H9 (cell line): ENCODE data around the gene KDM4C. TPM values are rescaled to one million over a fixed set of nuclear protein-coding genes. Genes with fewer than 3 reads are reported as not detected.

Experiments used
- DNase-seq: peaks from one replicate; pipeline ENCODE4 v3.0.0-alpha.2; 2017
- H2AFZ ChIP-seq: one replicate; pipeline ENCODE4 v1.6.1; 2013; ENCODE audit warnings: mild to moderate bottlenecking, low read length, control low read depth, moderate library complexity
- H2AK5ac ChIP-seq: 2 replicates; pipeline ENCODE4 v1.6.1; 2013; ENCODE audit warnings: low read length, control low read depth, mixed read lengths; ENCODE audit not compliant: insufficient read length
- H2BK120ac ChIP-seq: one replicate; pipeline ENCODE4 v1.6.1; 2013; ENCODE audit warnings: low read depth, mild to moderate bottlenecking, low read length, control low read depth, inconsistent platforms; ENCODE audit not compliant: poor library complexity, severe bottlenecking
- H2BK12ac ChIP-seq: 2 replicates; pipeline ENCODE4 v1.6.1; 2013; ENCODE audit warnings: low read length, control low read depth, mixed read lengths, low read depth; ENCODE audit not compliant: insufficient read length
- H2BK15ac ChIP-seq: 2 replicates; pipeline ENCODE4 v1.6.1; 2013; ENCODE audit warnings: low read depth, low read length, control low read depth
- H2BK20ac ChIP-seq: one replicate; pipeline ENCODE4 v1.6.1; 2013; ENCODE audit warnings: low read depth, mild to moderate bottlenecking, low read length, control low read depth, inconsistent platforms; ENCODE audit not compliant: poor library complexity, severe bottlenecking
- H2BK5ac ChIP-seq: 2 replicates; pipeline ENCODE4 v1.6.1; 2013; ENCODE audit warnings: low read length, control low read depth, mixed read lengths; ENCODE audit not compliant: insufficient read length
- H3K14ac ChIP-seq: 2 replicates; pipeline ENCODE4 v1.6.1; 2013; ENCODE audit warnings: low read length, control low read depth; ENCODE audit not compliant: insufficient read depth
- H3K18ac ChIP-seq: 2 replicates; pipeline ENCODE4 v1.6.1; 2013; ENCODE audit warnings: low read depth, mild to moderate bottlenecking, mixed read lengths, low read length, control low read depth; ENCODE audit not compliant: insufficient read length
- H3K23ac ChIP-seq: 2 replicates; pipeline ENCODE4 v1.6.1; 2013; ENCODE audit warnings: low read length, control low read depth, mixed read lengths, low read depth; ENCODE audit not compliant: insufficient read length
- H3K23me2 ChIP-seq: 2 replicates; pipeline ENCODE4 v1.6.1; 2013; ENCODE audit warnings: low read depth, mild to moderate bottlenecking, mixed read lengths, low read length, control low read depth; ENCODE audit not compliant: insufficient read length, poor library complexity, severe bottlenecking
- H3K27ac ChIP-seq: 2 replicates; pipeline ENCODE4 v1.5.1; 2013; ENCODE audit warnings: low read length, control low read depth, mixed read lengths, low read depth; ENCODE audit not compliant: insufficient read length
- H3K27me3 ChIP-seq: 2 replicates; pipeline ENCODE4 v1.6.1; 2013; ENCODE audit warnings: low read length, control low read depth, inconsistent platforms; ENCODE audit not compliant: insufficient read depth
- H3K4ac ChIP-seq: 2 replicates; pipeline ENCODE4 v1.6.1; 2013; ENCODE audit warnings: low read depth, mild to moderate bottlenecking, control low read depth, inconsistent platforms, low read length, moderate library complexity
- H3K4me1 ChIP-seq: 2 replicates; pipeline ENCODE4 v1.6.1; 2013; ENCODE audit warnings: low read length, control low read depth, inconsistent platforms; ENCODE audit not compliant: insufficient read depth
- H3K4me2 ChIP-seq: 2 replicates; pipeline ENCODE4 v1.6.1; 2013; ENCODE audit warnings: low read length, control low read depth, mixed read lengths; ENCODE audit not compliant: insufficient read length, insufficient read depth
- H3K56ac ChIP-seq: 2 replicates; pipeline ENCODE4 v1.6.1; 2013; ENCODE audit warnings: low read depth, mild to moderate bottlenecking, mixed read lengths, low read length, control low read depth; ENCODE audit not compliant: insufficient read length
- H3K79me1 ChIP-seq: 2 replicates; pipeline ENCODE4 v1.6.1; 2013; ENCODE audit warnings: low read depth, mild to moderate bottlenecking, moderate library complexity, low read length, control low read depth, inconsistent platforms; ENCODE audit not compliant: insufficient read depth, poor library complexity, severe bottlenecking
- H3K79me2 ChIP-seq: 2 replicates; pipeline ENCODE4 v1.6.1; 2013; ENCODE audit warnings: low read length, control low read depth, inconsistent platforms; ENCODE audit not compliant: insufficient read depth
- H3K9ac ChIP-seq: 2 replicates; pipeline ENCODE4 v1.6.1; 2013; ENCODE audit warnings: low read length, control low read depth, mixed read lengths; ENCODE audit not compliant: insufficient read length; ENCODE audit errors: extremely low read depth
- H3K9me3 ChIP-seq: one replicate; pipeline ENCODE4 v1.6.1; 2013; ENCODE audit warnings: low read depth, low read length, inconsistent platforms; ENCODE audit not compliant: control insufficient read depth
- H3T11ph ChIP-seq: one replicate; pipeline ENCODE4 v1.6.1; 2013; ENCODE audit warnings: mild to moderate bottlenecking, low read length, control low read depth, inconsistent platforms
- H4K20me1 ChIP-seq: one replicate; pipeline ENCODE4 v1.6.1; 2013; ENCODE audit not compliant: control insufficient read depth, insufficient read length, insufficient read depth
- H4K5ac ChIP-seq: 2 replicates; pipeline ENCODE4 v1.6.1; 2013; ENCODE audit warnings: low read depth, mild to moderate bottlenecking, mixed read lengths, low read length, control low read depth; ENCODE audit not compliant: insufficient read length
- H4K8ac ChIP-seq: replicated peaks from 2 replicates; pipeline ENCODE4 v1.6.1; 2013; ENCODE audit warnings: low read length, control low read depth, mixed read lengths, low read depth; ENCODE audit not compliant: insufficient read length
- H4K91ac ChIP-seq: 2 replicates; pipeline ENCODE4 v1.6.1; 2013; ENCODE audit warnings: low read depth, mild to moderate bottlenecking, moderate library complexity, mixed read lengths, low read length, control low read depth; ENCODE audit not compliant: insufficient read length
- H3K27ac Mint-ChIP-seq, 3 experiments: 2 replicates in 2 of 3; 3 replicates in 1 of 3; pipeline ENCODE4 v1.8.0; 2020 to 2021; ENCODE audit warnings: mixed read lengths in 3 of 3, mild to moderate bottlenecking in 1 of 3, moderate library complexity in 1 of 3
- H3K27me3 Mint-ChIP-seq: 2 replicates; pipeline ENCODE4 v1.8.0; 2021; ENCODE audit warnings: low read depth, mild to moderate bottlenecking, moderate library complexity, mixed read lengths
- H3K36me3 Mint-ChIP-seq, 3 experiments: 2 replicates in 2 of 3; 3 replicates in 1 of 3; pipeline ENCODE4 v1.8.0; 2020 to 2021; ENCODE audit warnings: low read depth in 3 of 3, mixed read lengths in 3 of 3; ENCODE audit not compliant: insufficient read depth in 1 of 3
- H3K4me1 Mint-ChIP-seq, 2 experiments: 2 replicates each; pipeline ENCODE4 v1.8.0; 2020; ENCODE audit warnings: mixed read lengths in 2 of 2
- H3K4me3 Mint-ChIP-seq, 2 experiments: 2 replicates in 1 of 2; 3 replicates in 1 of 2; pipeline ENCODE4 v1.8.0; 2020 to 2021; ENCODE audit warnings: mild to moderate bottlenecking in 2 of 2, mixed read lengths in 2 of 2, moderate library complexity in 1 of 2
- H3K9me3 Mint-ChIP-seq, 2 experiments: 2 replicates in 1 of 2; 3 replicates in 1 of 2; pipeline ENCODE4 v1.8.0; 2020; ENCODE audit warnings: mild to moderate bottlenecking in 2 of 2, mixed read lengths in 2 of 2, moderate library complexity in 1 of 2
- WGBS: extraction: QIAGEN DNeasy Blood & Tissue Kit; methylation state at CpG from one replicate; pipeline ENCODE4 v1.1.7; 2013; ENCODE audit warnings: missing lambda C conversion rate, low lambda C conversion rate, mixed read lengths; ENCODE audit not compliant: insufficient read length; ENCODE audit errors: extremely low coverage; 5-methylcytosine and 5-hydroxymethylcytosine counted together
- total RNA-seq: library from RNA; stranded (reverse); gene quantifications from 2 replicates; pipeline ENCODE4 v1.2.1, GENCODE V29; 2021
- TF ChIP-seq, protein P1 (sequence below): fragments of 200-600 bp; sonication (generic); conservative IDR thresholded peaks from 3 replicates; pipeline ENCODE4 v1.8.0; 2021; ENCODE audit warnings: antibody characterized with exemption, mild to moderate bottlenecking

The KDM4C gene
- total RNA-seq, 1 experiment from 2014 or later, result 24.0 TPM

DNA sequence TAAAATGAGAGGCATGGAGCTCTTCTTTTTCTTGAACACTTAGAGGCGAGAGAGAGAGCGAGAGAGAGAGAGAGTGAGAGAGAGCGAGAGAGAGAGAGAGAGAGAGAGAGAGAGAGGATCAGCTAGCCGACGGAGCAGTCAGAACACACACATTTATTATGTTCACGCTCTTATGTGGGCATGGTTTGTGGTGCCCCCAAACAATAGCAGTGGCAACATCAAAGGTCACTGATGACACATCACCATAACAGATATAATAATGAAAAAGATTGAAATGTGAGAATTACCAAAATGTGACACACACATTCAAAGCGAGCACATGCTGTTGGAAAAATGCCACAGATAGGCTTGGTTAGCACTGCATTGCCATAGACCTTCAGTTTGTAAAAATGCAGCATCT is 116.1 kb downstream of the KDM4C start:
- H3K4me1 Mint-ChIP-seq, result peaks cover 16 to 35% of the 10 kb centered on the region in 2 experiments
- H3K4me3 Mint-ChIP-seq, result no peak overlapping the region
- Histone ChIP-seq H2AK5ac (no peak overlapping the region), H3K27me3 (no peaks in the 10 kb centered on the region), H3K4me2 (no peak overlapping the region), H3K14ac (no peak overlapping the region), H3K79me2 (no peaks in the 10 kb centered on the region), H2BK12ac (no peak overlapping the region), H3K9ac (no peak overlapping the region), H3K18ac (no peak overlapping the region), H2BK20ac (no peak overlapping the region), H4K8ac (no peak overlapping the region), H3K56ac (no peak overlapping the region), H4K20me1 (no peaks in the 10 kb centered on the region), H4K91ac (no peak overlapping the region), H3K4ac (no peak overlapping the region), H3K4me1 (peaks cover 7% of the 10 kb centered on the region; the same call in 1 of the 2 replicates), H2AFZ (no peak overlapping the region), H3K9me3 (no peaks in the 10 kb centered on the region), H3T11ph (no peak overlapping the region), H2BK5ac (no peak overlapping the region), H3K27ac (no peak overlapping the region), H3K23me2 (no peaks in the 10 kb centered on the region), H2BK15ac (no peak overlapping the region), H2BK120ac (no peak overlapping the region), H3K79me1 (no peaks in the 10 kb centered on the region), H3K23ac (no peak overlapping the region), H4K5ac (no peak overlapping the region)
- H3K27me3 Mint-ChIP-seq, result no peaks in the 10 kb centered on the region
- no peaks in the 10 kb centered on the region for H3K9me3 Mint-ChIP-seq
- TF ChIP-seq, protein P1, sequence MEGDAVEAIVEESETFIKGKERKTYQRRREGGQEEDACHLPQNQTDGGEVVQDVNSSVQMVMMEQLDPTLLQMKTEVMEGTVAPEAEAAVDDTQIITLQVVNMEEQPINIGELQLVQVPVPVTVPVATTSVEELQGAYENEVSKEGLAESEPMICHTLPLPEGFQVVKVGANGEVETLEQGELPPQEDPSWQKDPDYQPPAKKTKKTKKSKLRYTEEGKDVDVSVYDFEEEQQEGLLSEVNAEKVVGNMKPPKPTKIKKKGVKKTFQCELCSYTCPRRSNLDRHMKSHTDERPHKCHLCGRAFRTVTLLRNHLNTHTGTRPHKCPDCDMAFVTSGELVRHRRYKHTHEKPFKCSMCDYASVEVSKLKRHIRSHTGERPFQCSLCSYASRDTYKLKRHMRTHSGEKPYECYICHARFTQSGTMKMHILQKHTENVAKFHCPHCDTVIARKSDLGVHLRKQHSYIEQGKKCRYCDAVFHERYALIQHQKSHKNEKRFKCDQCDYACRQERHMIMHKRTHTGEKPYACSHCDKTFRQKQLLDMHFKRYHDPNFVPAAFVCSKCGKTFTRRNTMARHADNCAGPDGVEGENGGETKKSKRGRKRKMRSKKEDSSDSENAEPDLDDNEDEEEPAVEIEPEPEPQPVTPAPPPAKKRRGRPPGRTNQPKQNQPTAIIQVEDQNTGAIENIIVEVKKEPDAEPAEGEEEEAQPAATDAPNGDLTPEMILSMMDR, result no peak
- H3K36me3 Mint-ChIP-seq, result peaks cover 0 to 2% (median 0%) of the 10 kb centered on the region in 3 experiments; a peak in 1 of 7 replicates
- H3K27ac Mint-ChIP-seq, result no peak overlapping the region
- DNase-seq, result no peak
- WGBS, result no CpG with 5 or more reads among the region's 7 CpGs
